ES-I3 (cell line): ENCODE data around the gene PIP5KL1.
A peak's percentile ranks its signal among the peaks of the same experiment; 100 is the strongest.

Experiments used
- H3K36me3 ChIP-seq: 2 replicates; pipeline ENCODE4 v1.6.1; 2013; ENCODE audit warnings: mild to moderate bottlenecking, low read length, control low read depth, moderate library complexity; ENCODE audit not compliant: insufficient read depth
- H3K4me1 ChIP-seq: 2 replicates; pipeline ENCODE4 v1.6.1; 2013; ENCODE audit warnings: mild to moderate bottlenecking, control low read depth, low read length; ENCODE audit not compliant: insufficient read depth
- H3K9ac ChIP-seq: 2 replicates; pipeline ENCODE4 v1.6.1; 2013; ENCODE audit warnings: low read depth, mild to moderate bottlenecking, low read length, moderate library complexity
- H3K9me3 ChIP-seq: 2 replicates; pipeline ENCODE4 v1.6.1; 2013; ENCODE audit warnings: mild to moderate bottlenecking, low read length, moderate library complexity; ENCODE audit not compliant: control insufficient read depth, insufficient read depth

PIP5KL1 gene

GRCh38 chr9:127946728-127947127, 16.2 kb upstream of the PIP5KL1 start:
- H3K4me1 ChIP-seq, result 0 out of 2 replicates have a peak, but pooled peaks cover 3% of the 10 kb centered on the region
- 0 out of 2 replicates have a peak, but pooled peaks cover 5% of the 10 kb centered on the region for H3K36me3 ChIP-seq
- H3K9ac ChIP-seq, result no peak overlapping the region
- H3K9me3 ChIP-seq, result no peaks in the 10 kb centered on the region

- H3K9me3 ChIP-seq, result no peaks in the 10 kb centered on the region
- H3K9ac ChIP-seq, result no peak overlapping the region
- 0 out of 2 replicates have a peak, but pooled peaks cover 5% of the 10 kb centered on the region for H3K36me3 ChIP-seq
- H3K4me1 ChIP-seq, result 0 out of 2 replicates have a peak, but pooled peaks cover 3% of the 10 kb centered on the region
Measured at GRCh38 chr9:127945942-127946341, 15.4 kb upstream of the PIP5KL1 start.

GRCh38 chr9:127945338-127945737, 14.8 kb upstream of the PIP5KL1 start:
- no peak overlapping the region for H3K9ac ChIP-seq
- H3K36me3 ChIP-seq, result 0 out of 2 replicates have a peak, but pooled peaks cover 5% of the 10 kb centered on the region
- no peaks in the 10 kb centered on the region for H3K9me3 ChIP-seq
- 0 out of 2 replicates have a peak, but pooled peaks cover 3% of the 10 kb centered on the region for H3K4me1 ChIP-seq

- Histone ChIP-seq H3K9ac (no peak overlapping the region), H3K36me3 (0 out of 2 replicates have a peak, but pooled peaks cover 5% of the 10 kb centered on the region), H3K4me1 (0 out of 2 replicates have a peak, but pooled peaks cover 3% of the 10 kb centered on the region), H3K9me3 (no peaks in the 10 kb centered on the region)
Measured at GRCh38 chr9:127944586-127945218, 14.1 kb upstream of the PIP5KL1 start.

- H3K9me3 ChIP-seq, result no peaks in the 10 kb centered on the region
- no peak overlapping the region for H3K9ac ChIP-seq
- H3K4me1 ChIP-seq, result 0 out of 2 replicates have a peak, but pooled peaks cover 3% of the 10 kb centered on the region
- 0 out of 2 replicates have a peak, but pooled peaks cover 5% of the 10 kb centered on the region for H3K36me3 ChIP-seq
Measured at GRCh38 chr9:127943731-127944144, 13.2 kb upstream of the PIP5KL1 start.

- Histone ChIP-seq H3K9ac (no peak overlapping the region), H3K4me1 (0 out of 2 replicates have a peak, but pooled peaks cover 3% of the 10 kb centered on the region), H3K36me3 (0 out of 2 replicates have a peak, but pooled peaks cover 5% of the 10 kb centered on the region), H3K9me3 (no peaks in the 10 kb centered on the region)
Measured at GRCh38 chr9:127943011-127943662, 12.6 kb upstream of the PIP5KL1 start.

- Histone ChIP-seq H3K9me3 (no peaks in the 10 kb centered on the region), H3K36me3 (0 out of 2 replicates have a peak, but pooled peaks cover 3% of the 10 kb centered on the region), H3K4me1 (0 out of 2 replicates have a peak, but pooled peaks cover 3% of the 10 kb centered on the region), H3K9ac (no peak overlapping the region)
Measured at GRCh38 chr9:127942216-127943010, 11.8 kb upstream of the PIP5KL1 start.

GRCh38 chr9:127941961-127942215, 11.3 kb upstream of the PIP5KL1 start:
- no peak overlapping the region for H3K9ac ChIP-seq
- H3K4me1 ChIP-seq, result 0 out of 2 replicates have a peak, but pooled peaks cover 3% of the 10 kb centered on the region
- H3K9me3 ChIP-seq, result no peaks in the 10 kb centered on the region
- 0 out of 2 replicates have a peak, but pooled peaks cover 2% of the 10 kb centered on the region for H3K36me3 ChIP-seq

- Histone ChIP-seq H3K36me3 (0 out of 2 replicates have a peak, but pooled peaks cover 2% of the 10 kb centered on the region), H3K9ac (no peak overlapping the region), H3K9me3 (no peaks in the 10 kb centered on the region), H3K4me1 (0 out of 2 replicates have a peak, but pooled peaks cover 7% of the 10 kb centered on the region)
Measured at GRCh38 chr9:127941062-127941960, 10.7 kb upstream of the PIP5KL1 start.

GRCh38 chr9:127940593-127940992, 10.0 kb upstream of the PIP5KL1 start:
- H3K9ac ChIP-seq, result no peak overlapping the region
- no peaks in the 10 kb centered on the region for H3K9me3 ChIP-seq
- H3K36me3 ChIP-seq, result 0 out of 2 replicates have a peak, but pooled peaks cover 2% of the 10 kb centered on the region
- 0 out of 2 replicates have a peak, but pooled peaks cover 8% of the 10 kb centered on the region for H3K4me1 ChIP-seq

- H3K4me1 ChIP-seq, result 0 out of 2 replicates have a peak, but pooled peaks cover 5% of the 10 kb centered on the region
- 0 out of 2 replicates have a peak, but pooled peaks cover 2% of the 10 kb centered on the region for H3K36me3 ChIP-seq
- H3K9me3 ChIP-seq, result no peaks in the 10 kb centered on the region
- H3K9ac ChIP-seq, result peak overlapping the region; percentile 67; the same call in 1 of the 2 replicates
Measured at GRCh38 chr9:127938298-127938690, 7.7 kb upstream of the PIP5KL1 start.

GRCh38 chr9:127937388-127938297, 7.1 kb upstream of the PIP5KL1 start, which contains the start of gene DPM2:
Gene DPM2, minus strand, starts transcription at chr9:127937854. Its CDS starts 34 bp downstream, at chr9:127937820.
- Histone ChIP-seq H3K36me3 (0 out of 2 replicates have a peak, but pooled peaks cover 2% of the 10 kb centered on the region), H3K9me3 (no peaks in the 10 kb centered on the region), H3K4me1 (0 out of 2 replicates have a peak, but pooled peaks cover 5% of the 10 kb centered on the region), H3K9ac (peak within 1 kb of the TSS; percentile 67)
